ENCODE data around the gene ACOT12.

DNA sequence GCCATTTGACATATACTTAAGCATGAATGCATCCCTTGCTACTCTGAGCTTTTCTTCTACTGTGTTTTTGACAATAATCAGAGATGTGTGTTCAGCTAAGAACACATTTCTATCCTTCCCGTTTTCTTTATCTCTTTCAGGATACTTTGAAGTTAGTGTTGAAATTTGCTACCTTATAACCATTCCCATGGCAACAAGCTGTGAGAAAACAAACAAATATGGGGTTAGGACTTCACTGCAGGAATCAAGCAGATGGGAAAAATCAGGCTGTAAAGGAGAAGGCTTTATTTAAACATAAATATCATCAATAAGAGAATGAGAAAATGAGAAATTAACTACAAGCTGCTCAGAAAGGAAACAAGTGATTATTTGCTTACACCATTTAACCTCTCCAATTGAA lies 57.4 kb downstream of the ACOT12 start:
- no peak for TF ChIP-seq EZH2 (IDR thresholded peaks at IDR 0.05; ENCODE audit: low read length, missing control alignments)
- TF ChIP-seq, protein P1, sequence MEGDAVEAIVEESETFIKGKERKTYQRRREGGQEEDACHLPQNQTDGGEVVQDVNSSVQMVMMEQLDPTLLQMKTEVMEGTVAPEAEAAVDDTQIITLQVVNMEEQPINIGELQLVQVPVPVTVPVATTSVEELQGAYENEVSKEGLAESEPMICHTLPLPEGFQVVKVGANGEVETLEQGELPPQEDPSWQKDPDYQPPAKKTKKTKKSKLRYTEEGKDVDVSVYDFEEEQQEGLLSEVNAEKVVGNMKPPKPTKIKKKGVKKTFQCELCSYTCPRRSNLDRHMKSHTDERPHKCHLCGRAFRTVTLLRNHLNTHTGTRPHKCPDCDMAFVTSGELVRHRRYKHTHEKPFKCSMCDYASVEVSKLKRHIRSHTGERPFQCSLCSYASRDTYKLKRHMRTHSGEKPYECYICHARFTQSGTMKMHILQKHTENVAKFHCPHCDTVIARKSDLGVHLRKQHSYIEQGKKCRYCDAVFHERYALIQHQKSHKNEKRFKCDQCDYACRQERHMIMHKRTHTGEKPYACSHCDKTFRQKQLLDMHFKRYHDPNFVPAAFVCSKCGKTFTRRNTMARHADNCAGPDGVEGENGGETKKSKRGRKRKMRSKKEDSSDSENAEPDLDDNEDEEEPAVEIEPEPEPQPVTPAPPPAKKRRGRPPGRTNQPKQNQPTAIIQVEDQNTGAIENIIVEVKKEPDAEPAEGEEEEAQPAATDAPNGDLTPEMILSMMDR (conservative IDR thresholded peaks at IDR 0.05 in 1 of 2, IDR thresholded peaks at IDR 0.05 in 1 of 2; ENCODE audit: low read depth in 1 of 2, low read length in 2 of 2) = no peak

All from fibroblast of lung (primary cell).